ENCODE measurements around the gene GNS. TPM values are rescaled to one million over a fixed set of nuclear protein-coding genes. Genes with fewer than 3 reads are reported as not detected.

The GNS gene
- polyA plus RNA-seq, 1 donor from 2014 or later: 39.0 TPM

DNA sequence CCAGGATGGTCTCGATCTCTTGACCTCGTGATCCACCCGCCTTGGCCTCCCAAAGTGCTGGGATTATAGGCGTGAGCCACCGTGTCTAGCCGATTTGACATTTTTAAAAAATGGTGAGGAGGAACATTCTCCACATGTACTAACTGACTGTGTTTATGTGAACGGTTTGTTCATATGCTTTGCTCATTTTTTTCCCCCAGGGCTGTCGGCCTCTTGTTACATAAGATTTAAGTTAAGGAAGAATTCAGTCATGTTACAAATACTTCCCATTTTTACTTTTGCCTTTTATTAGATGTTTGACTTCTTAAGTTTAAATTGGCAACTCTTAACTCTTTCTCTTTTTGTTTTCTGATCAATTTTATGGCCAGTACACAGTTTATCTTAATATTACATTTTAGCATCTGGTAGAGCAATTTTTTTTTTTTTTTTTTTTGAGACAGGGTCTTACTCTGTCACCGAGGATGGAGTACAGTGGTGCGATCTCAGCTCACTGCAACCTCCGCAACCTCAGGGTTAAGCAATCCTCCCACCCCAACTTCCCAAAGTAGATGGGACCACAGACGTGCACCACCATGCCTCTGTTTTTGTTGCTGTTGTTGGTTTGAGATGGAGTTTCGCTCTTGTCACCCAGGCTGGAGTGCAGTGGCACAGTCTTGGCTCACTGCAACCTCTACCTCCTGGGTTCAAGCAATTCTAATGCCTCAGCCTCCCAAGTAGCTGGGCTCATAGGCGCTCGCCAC, 9.6 kb downstream of the GNS start:
- Histone ChIP-seq H3K36me3 (ENCODE audit: insufficient read depth, low read length) (peaks cover 5% of the 10 kb centered on the region), H2AFZ (ENCODE audit: low read depth, low read length) (no peak overlapping the region), H3K9ac (ENCODE audit: low read length) (no peak overlapping the region), H3K79me2 (replicated peaks; ENCODE audit: insufficient read depth, low read length) (no peaks in the 10 kb centered on the region), H3K4me3 (ENCODE audit: low read length) (no peak overlapping the region), H4K20me1 (ENCODE audit: insufficient read depth) (no peaks in the 10 kb centered on the region), H3K27ac (ENCODE audit: low read length) (no peak overlapping the region), H3K9me3 (ENCODE audit: low read length) (no peaks in the 10 kb centered on the region), H3K4me2 (ENCODE audit: low read length) (no peak overlapping the region), H3K27me3 (ENCODE audit: insufficient read depth, low read depth, low read length) (no peaks in the 10 kb centered on the region), H3F3A (ENCODE audit: insufficient read depth, low read length, poor library complexity, severe bottlenecking) (no peaks in the 10 kb centered on the region), H3K9me2 (ENCODE audit: insufficient read depth, low read length) (no peaks in the 10 kb centered on the region)
- TF ChIP-seq MXI1 (conservative IDR thresholded peaks at IDR 0.05; ENCODE audit: poor library complexity, severe bottlenecking) (no peak), EP300 (conservative IDR thresholded peaks at IDR 0.05; ENCODE audit: poor library complexity, severe bottlenecking) (no peak), SMC3 (conservative IDR thresholded peaks at IDR 0.05; ENCODE audit: poor library complexity) (no peak), TAF1 (IDR thresholded peaks at IDR 0.05; ENCODE audit: low read depth) (no peak)
- TF ChIP-seq, protein P1, sequence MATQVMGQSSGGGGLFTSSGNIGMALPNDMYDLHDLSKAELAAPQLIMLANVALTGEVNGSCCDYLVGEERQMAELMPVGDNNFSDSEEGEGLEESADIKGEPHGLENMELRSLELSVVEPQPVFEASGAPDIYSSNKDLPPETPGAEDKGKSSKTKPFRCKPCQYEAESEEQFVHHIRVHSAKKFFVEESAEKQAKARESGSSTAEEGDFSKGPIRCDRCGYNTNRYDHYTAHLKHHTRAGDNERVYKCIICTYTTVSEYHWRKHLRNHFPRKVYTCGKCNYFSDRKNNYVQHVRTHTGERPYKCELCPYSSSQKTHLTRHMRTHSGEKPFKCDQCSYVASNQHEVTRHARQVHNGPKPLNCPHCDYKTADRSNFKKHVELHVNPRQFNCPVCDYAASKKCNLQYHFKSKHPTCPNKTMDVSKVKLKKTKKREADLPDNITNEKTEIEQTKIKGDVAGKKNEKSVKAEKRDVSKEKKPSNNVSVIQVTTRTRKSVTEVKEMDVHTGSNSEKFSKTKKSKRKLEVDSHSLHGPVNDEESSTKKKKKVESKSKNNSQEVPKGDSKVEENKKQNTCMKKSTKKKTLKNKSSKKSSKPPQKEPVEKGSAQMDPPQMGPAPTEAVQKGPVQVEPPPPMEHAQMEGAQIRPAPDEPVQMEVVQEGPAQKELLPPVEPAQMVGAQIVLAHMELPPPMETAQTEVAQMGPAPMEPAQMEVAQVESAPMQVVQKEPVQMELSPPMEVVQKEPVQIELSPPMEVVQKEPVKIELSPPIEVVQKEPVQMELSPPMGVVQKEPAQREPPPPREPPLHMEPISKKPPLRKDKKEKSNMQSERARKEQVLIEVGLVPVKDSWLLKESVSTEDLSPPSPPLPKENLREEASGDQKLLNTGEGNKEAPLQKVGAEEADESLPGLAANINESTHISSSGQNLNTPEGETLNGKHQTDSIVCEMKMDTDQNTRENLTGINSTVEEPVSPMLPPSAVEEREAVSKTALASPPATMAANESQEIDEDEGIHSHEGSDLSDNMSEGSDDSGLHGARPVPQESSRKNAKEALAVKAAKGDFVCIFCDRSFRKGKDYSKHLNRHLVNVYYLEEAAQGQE (IDR thresholded peaks at IDR 0.05; ENCODE audit: borderline replicate concordance): no peak
- TF ChIP-seq, protein P2, sequence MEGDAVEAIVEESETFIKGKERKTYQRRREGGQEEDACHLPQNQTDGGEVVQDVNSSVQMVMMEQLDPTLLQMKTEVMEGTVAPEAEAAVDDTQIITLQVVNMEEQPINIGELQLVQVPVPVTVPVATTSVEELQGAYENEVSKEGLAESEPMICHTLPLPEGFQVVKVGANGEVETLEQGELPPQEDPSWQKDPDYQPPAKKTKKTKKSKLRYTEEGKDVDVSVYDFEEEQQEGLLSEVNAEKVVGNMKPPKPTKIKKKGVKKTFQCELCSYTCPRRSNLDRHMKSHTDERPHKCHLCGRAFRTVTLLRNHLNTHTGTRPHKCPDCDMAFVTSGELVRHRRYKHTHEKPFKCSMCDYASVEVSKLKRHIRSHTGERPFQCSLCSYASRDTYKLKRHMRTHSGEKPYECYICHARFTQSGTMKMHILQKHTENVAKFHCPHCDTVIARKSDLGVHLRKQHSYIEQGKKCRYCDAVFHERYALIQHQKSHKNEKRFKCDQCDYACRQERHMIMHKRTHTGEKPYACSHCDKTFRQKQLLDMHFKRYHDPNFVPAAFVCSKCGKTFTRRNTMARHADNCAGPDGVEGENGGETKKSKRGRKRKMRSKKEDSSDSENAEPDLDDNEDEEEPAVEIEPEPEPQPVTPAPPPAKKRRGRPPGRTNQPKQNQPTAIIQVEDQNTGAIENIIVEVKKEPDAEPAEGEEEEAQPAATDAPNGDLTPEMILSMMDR (IDR thresholded peaks at IDR 0.05; ENCODE audit: poor library complexity, severe bottlenecking): no peak

DNA sequence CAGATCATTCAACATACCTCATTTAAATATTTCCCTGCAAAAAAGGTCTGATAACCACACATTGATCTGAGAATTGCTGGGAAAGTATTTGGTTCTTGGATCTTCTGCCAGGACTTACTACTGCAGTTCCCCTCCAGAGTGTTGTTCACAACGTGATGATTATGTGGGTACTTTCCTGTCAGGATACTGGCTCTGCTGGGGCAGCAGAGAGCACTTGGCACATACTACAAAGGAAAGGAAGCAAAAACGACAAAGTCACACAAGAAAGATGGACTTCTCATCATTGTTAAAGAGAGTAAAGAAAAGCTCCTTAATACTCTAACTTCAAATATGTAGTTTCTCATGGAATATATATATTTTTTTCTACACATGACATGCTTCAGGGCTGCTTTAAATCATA, 11.5 kb downstream of the GNS start:
- no peaks in the 10 kb centered on the region for H3K27me3 ChIP-seq (ENCODE audit: insufficient read depth, low read depth, low read length)
- peaks cover 13% of the 10 kb centered on the region for H3K36me3 ChIP-seq (ENCODE audit: insufficient read depth, low read length)
- no peaks in the 10 kb centered on the region for H3K9me2 ChIP-seq (ENCODE audit: insufficient read depth, low read length)
- TF ChIP-seq MXI1 (conservative IDR thresholded peaks at IDR 0.05; ENCODE audit: poor library complexity, severe bottlenecking) (no peak), RAD21 (conservative IDR thresholded peaks at IDR 0.05) (no peak), EZH2 (IDR thresholded peaks at IDR 0.05; ENCODE audit: borderline replicate concordance, insufficient read depth, low read length, poor library complexity, severe bottlenecking) (no peak), POLR2AphosphoS5 (IDR thresholded peaks at IDR 0.05) (no peak), TAF1 (IDR thresholded peaks at IDR 0.05; ENCODE audit: low read depth) (no peak)
- TF ChIP-seq, protein P2 (IDR thresholded peaks at IDR 0.05; ENCODE audit: poor library complexity, severe bottlenecking): no peak
- no peak overlapping the region for H3K27ac ChIP-seq (ENCODE audit: low read length)
- H3K9ac ChIP-seq (ENCODE audit: low read length): no peak overlapping the region
- no peaks in the 10 kb centered on the region for H3K9me3 ChIP-seq (ENCODE audit: low read length)
- no peak overlapping the region for H3K4me2 ChIP-seq (ENCODE audit: low read length)
- no peak overlapping the region for H3K4me3 ChIP-seq (ENCODE audit: low read length)
- H2AFZ ChIP-seq (ENCODE audit: low read depth, low read length): no peak overlapping the region
- no peaks in the 10 kb centered on the region for H3K79me2 ChIP-seq (replicated peaks; ENCODE audit: insufficient read depth, low read length)
- H3F3A ChIP-seq (ENCODE audit: insufficient read depth, low read length, poor library complexity, severe bottlenecking): no peaks in the 10 kb centered on the region
- H4K20me1 ChIP-seq (ENCODE audit: insufficient read depth): no peaks in the 10 kb centered on the region
